Astrocyte (in vitro differentiated cells and primary cell): ENCODE results near the gene EPB41L4B. TPM values are rescaled to one million over a fixed set of nuclear protein-coding genes. Genes with fewer than 3 reads are reported as not detected.

Source experiments
- DNase-seq: peaks from one replicate; pipeline ENCODE4 v3.0.0-alpha.2; 2010; ENCODE audit warnings: low read depth
- FAIRE-seq: peaks from 2 replicates; lab custom pipeline; 2011; peaks lifted over from hg19 to GRCh38; lab: Jason Lieb, UNC
- H2AFZ ChIP-seq: 2 replicates; pipeline ENCODE4 v1.6.0; 2012; ENCODE audit warnings: low read depth, low read length, inconsistent platforms
- H3K27ac ChIP-seq: 2 replicates; pipeline ENCODE4 v1.5.1; 2011; ENCODE audit warnings: low read depth, low read length, inconsistent platforms
- H3K27me3 ChIP-seq: 2 replicates; pipeline ENCODE4 v1.6.0; 2011; ENCODE audit warnings: low read length, inconsistent platforms; ENCODE audit not compliant: insufficient read depth
- H3K36me3 ChIP-seq: 2 replicates; pipeline ENCODE4 v1.5.1; 2011; ENCODE audit warnings: low read length, inconsistent platforms; ENCODE audit not compliant: insufficient read depth
- H3K4me1 ChIP-seq: 2 replicates; pipeline ENCODE4 v1.5.1; 2011; ENCODE audit warnings: low read length, inconsistent platforms; ENCODE audit not compliant: insufficient read depth
- H3K4me2 ChIP-seq: 2 replicates; pipeline ENCODE4 v1.6.0; 2012; ENCODE audit warnings: low read length, inconsistent platforms
- H3K4me3 ChIP-seq: 2 replicates; pipeline ENCODE4 v1.5.1; 2011; ENCODE audit warnings: low read depth, mild to moderate bottlenecking, low read length, inconsistent platforms; ENCODE audit not compliant: insufficient read depth
- H3K79me2 ChIP-seq: 2 replicates; pipeline ENCODE4 v1.6.0; 2012; ENCODE audit warnings: mild to moderate bottlenecking, low read length, inconsistent platforms; ENCODE audit not compliant: insufficient read depth
- H3K9ac ChIP-seq: 2 replicates; pipeline ENCODE4 v1.6.0; 2012; ENCODE audit warnings: mild to moderate bottlenecking, low read length, inconsistent platforms
- H3K9me3 ChIP-seq: 2 replicates; pipeline ENCODE4 v1.5.1; 2012; ENCODE audit warnings: low read depth, mild to moderate bottlenecking, low read length, inconsistent platforms; ENCODE audit not compliant: insufficient read depth
- H4K20me1 ChIP-seq: 2 replicates; pipeline ENCODE4 v1.6.0; 2012; ENCODE audit warnings: low read length, inconsistent platforms; ENCODE audit not compliant: insufficient read depth
- H3K27ac Mint-ChIP-seq: one replicate; pipeline ENCODE4 v1.8.0; 2021; ENCODE audit warnings: mild to moderate bottlenecking, mixed read lengths; ENCODE audit not compliant: unreplicated experiment
- H3K27me3 Mint-ChIP-seq: one replicate; pipeline ENCODE4 v1.8.0; 2021; ENCODE audit warnings: low read depth, mixed read lengths; ENCODE audit not compliant: unreplicated experiment
- H3K36me3 Mint-ChIP-seq: one replicate; pipeline ENCODE4 v1.8.0; 2021; ENCODE audit warnings: low read depth, mixed read lengths; ENCODE audit not compliant: unreplicated experiment
- H3K4me1 Mint-ChIP-seq: one replicate; pipeline ENCODE4 v1.8.0; 2021; ENCODE audit warnings: low read depth, mixed read lengths; ENCODE audit not compliant: unreplicated experiment
- H3K4me3 Mint-ChIP-seq: one replicate; pipeline ENCODE4 v1.8.0; 2021; ENCODE audit warnings: mild to moderate bottlenecking, moderate library complexity, mixed read lengths; ENCODE audit not compliant: unreplicated experiment
- H3K9me3 Mint-ChIP-seq: one replicate; pipeline ENCODE4 v1.8.0; 2021; ENCODE audit warnings: mild to moderate bottlenecking, mixed read lengths; ENCODE audit not compliant: unreplicated experiment
- EZH2 ChIP-seq: IDR thresholded peaks from 2 replicates; pipeline ENCODE4 v1.6.1; 2012; ENCODE audit warnings: mild to moderate bottlenecking, low read length, inconsistent platforms; ENCODE audit not compliant: insufficient read depth
- total RNA-seq: library from RNA; stranded (reverse); gene quantifications from 2 replicates; pipeline ENCODE4 v1.2.1, GENCODE V29; 2021
- TF ChIP-seq, protein P1 (sequence below): IDR thresholded peaks from 2 replicates; pipeline ENCODE4 v1.5.1; 2011; ENCODE audit warnings: low read depth, mild to moderate bottlenecking, inconsistent platforms, low read length, moderate library complexity; ENCODE audit not compliant: insufficient read depth

EPB41L4B gene
- total RNA-seq, 1 donor from 2014 or later: 2.0 TPM

DNA sequence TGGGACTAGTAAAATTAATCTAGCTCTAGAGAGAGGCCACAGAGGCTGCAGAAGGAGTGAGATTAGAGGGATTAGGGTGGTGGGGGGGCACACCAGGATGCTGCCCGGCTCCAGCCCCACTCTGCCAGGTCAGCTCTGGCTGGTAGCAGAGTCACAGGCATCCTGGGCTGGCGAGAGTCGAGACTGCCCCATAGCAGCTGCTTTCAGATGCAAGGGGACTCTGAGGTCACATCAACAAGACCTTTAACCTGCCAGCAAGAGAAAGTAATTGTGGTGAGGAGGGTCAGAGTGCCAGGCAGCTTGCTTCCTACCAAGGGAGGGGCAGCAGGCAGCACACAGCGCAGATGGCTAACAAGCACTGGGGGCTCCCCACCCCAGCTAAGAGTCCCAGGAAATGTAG, 7.5 kb downstream of the EPB41L4B start:
- Mint-ChIP-seq H3K4me1 (peaks cover 8% of the 10 kb centered on the region), H3K9me3 (no peaks in the 10 kb centered on the region), H3K27me3 (peaks cover 37% of the 10 kb centered on the region), H3K4me3 (no peak overlapping the region), H3K36me3 (no peaks in the 10 kb centered on the region), H3K27ac (no peak overlapping the region)
- Histone ChIP-seq H3K4me1 (peaks cover 23% of the 10 kb centered on the region), H3K79me2 (no peaks in the 10 kb centered on the region), H3K4me2 (no peak overlapping the region), H3K4me3 (no peak overlapping the region), H3K27me3 (peaks cover 11% of the 10 kb centered on the region), H3K9me3 (no peaks in the 10 kb centered on the region), H3K9ac (no peak overlapping the region), H2AFZ (no peak overlapping the region), H3K36me3 (no peaks in the 10 kb centered on the region), H4K20me1 (peaks cover 2% of the 10 kb centered on the region), H3K27ac (no peak overlapping the region)
- FAIRE-seq (no peak), DNase-seq (no peak)
- TF ChIP-seq, protein P1, sequence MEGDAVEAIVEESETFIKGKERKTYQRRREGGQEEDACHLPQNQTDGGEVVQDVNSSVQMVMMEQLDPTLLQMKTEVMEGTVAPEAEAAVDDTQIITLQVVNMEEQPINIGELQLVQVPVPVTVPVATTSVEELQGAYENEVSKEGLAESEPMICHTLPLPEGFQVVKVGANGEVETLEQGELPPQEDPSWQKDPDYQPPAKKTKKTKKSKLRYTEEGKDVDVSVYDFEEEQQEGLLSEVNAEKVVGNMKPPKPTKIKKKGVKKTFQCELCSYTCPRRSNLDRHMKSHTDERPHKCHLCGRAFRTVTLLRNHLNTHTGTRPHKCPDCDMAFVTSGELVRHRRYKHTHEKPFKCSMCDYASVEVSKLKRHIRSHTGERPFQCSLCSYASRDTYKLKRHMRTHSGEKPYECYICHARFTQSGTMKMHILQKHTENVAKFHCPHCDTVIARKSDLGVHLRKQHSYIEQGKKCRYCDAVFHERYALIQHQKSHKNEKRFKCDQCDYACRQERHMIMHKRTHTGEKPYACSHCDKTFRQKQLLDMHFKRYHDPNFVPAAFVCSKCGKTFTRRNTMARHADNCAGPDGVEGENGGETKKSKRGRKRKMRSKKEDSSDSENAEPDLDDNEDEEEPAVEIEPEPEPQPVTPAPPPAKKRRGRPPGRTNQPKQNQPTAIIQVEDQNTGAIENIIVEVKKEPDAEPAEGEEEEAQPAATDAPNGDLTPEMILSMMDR: no peak
- TF ChIP-seq EZH2: no peak

DNA sequence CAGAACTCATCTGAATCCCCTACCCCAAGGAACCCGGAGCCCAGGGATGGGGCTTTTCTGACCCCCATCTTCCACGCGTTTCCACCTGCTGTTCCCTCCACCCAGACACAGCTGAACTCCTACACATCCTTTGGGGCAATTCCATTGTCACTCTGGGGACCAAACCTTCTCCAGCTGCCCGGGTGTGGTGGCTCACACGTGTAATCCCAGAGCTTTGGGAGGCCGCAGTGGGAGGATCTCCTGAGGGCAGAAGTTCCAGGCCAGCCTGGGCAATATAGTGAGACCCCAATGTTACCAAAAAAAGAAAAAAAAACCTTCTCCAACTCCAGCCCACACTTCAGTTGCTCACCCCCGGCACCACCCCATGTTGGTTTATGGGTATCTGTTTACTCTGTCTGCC, 8.1 kb downstream of the EPB41L4B start:
- Mint-ChIP-seq H3K4me1 (peaks cover 6% of the 10 kb centered on the region), H3K27ac (no peak overlapping the region), H3K9me3 (no peaks in the 10 kb centered on the region), H3K4me3 (no peak overlapping the region), H3K27me3 (peaks cover 36% of the 10 kb centered on the region), H3K36me3 (no peaks in the 10 kb centered on the region)
- Histone ChIP-seq H3K36me3 (no peaks in the 10 kb centered on the region), H3K79me2 (no peaks in the 10 kb centered on the region), H3K4me2 (no peak overlapping the region), H3K27ac (no peak overlapping the region), H3K9me3 (no peaks in the 10 kb centered on the region), H3K4me3 (no peak overlapping the region), H3K9ac (no peak overlapping the region), H3K27me3 (peaks cover 6% of the 10 kb centered on the region), H4K20me1 (peaks cover 2% of the 10 kb centered on the region), H2AFZ (no peak overlapping the region), H3K4me1 (peaks cover 23% of the 10 kb centered on the region)
- FAIRE-seq (no peak), DNase-seq (no peak)
- TF ChIP-seq, protein P1: no peak

DNA sequence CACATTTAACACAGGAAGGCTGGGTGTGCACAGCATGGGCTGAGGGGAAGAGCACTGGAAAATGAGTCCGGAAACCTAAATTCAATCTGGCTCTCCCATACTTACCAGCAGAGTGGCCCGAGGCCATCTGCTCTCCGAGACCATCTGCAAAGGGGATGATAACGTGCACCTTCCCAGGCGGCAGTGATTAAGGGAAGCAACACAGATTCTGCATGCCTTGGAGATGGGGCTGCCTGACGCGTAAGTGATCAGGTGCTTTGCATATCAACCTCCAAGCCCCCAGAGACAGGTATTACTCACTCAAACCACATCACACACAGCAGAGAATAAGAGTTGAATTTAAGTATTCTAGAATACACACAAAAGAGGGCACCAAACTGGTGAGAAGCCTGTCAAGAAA, 9.1 kb downstream of the EPB41L4B start:
- no peak overlapping the region for H3K27ac Mint-ChIP-seq
- Histone ChIP-seq H3K4me2 (no peak overlapping the region), H4K20me1 (peaks cover 2% of the 10 kb centered on the region), H3K9me3 (no peaks in the 10 kb centered on the region), H3K9ac (no peak overlapping the region), H3K4me1 (peaks cover 23% of the 10 kb centered on the region), H3K27me3 (no peaks in the 10 kb centered on the region), H3K27ac (no peak overlapping the region), H3K4me3 (no peak overlapping the region), H2AFZ (no peak overlapping the region), H3K79me2 (no peaks in the 10 kb centered on the region), H3K36me3 (no peaks in the 10 kb centered on the region)
- no peaks in the 10 kb centered on the region for H3K36me3 Mint-ChIP-seq
- no peak for FAIRE-seq
- H3K9me3 Mint-ChIP-seq: no peaks in the 10 kb centered on the region
- DNase-seq: no peak
- peaks cover 6% of the 10 kb centered on the region for H3K4me1 Mint-ChIP-seq
- TF ChIP-seq, protein P1: no peak
- TF ChIP-seq EZH2: no peak
- peaks cover 28% of the 10 kb centered on the region for H3K27me3 Mint-ChIP-seq
- H3K4me3 Mint-ChIP-seq: no peak overlapping the region
